Activated gamma-delta T cell (primary cell): ENCODE results near the gene STAP1.

Experiments
- DNase-seq: peaks from one replicate; lab custom pipeline; 2025; lab: John Stamatoyannopoulos, UW

The STAP1 gene

GRCh38 chr4:67555447-67555846 is 3.1 kb upstream of the STAP1 start:
- no peak for DNase-seq

GRCh38 chr4:67556436-67556835 is 2.1 kb upstream of the STAP1 start:
- DNase-seq = no peak

- DNase-seq = no peak
Measured at GRCh38 chr4:67565284-67565683, 6.8 kb downstream of the STAP1 start.

- DNase-seq = no peak
Measured at GRCh38 chr4:67566335-67566734, 7.8 kb downstream of the STAP1 start.

GRCh38 chr4:67568820-67569219 is 10.3 kb downstream of the STAP1 start:
- no peak for DNase-seq

GRCh38 chr4:67570537-67570936 is 12.0 kb downstream of the STAP1 start:
- DNase-seq = no peak

GRCh38 chr4:67571975-67572374 is 13.4 kb downstream of the STAP1 start:
- DNase-seq = no peak

GRCh38 chr4:67573193-67573592 is 14.7 kb downstream of the STAP1 start:
- no peak for DNase-seq

GRCh38 chr4:67575232-67576058 is 16.9 kb downstream of the STAP1 start:
- DNase-seq = no peak

- DNase-seq = no peak
Measured at GRCh38 chr4:67576059-67576466, 17.5 kb downstream of the STAP1 start.

- DNase-seq = no peak
Measured at GRCh38 chr4:67576538-67576937, 18.0 kb downstream of the STAP1 start.

- no peak for DNase-seq
Measured at GRCh38 chr4:67580577-67580976, 22.1 kb downstream of the STAP1 start.

- no peak for DNase-seq
Measured at GRCh38 chr4:67581208-67581857, 22.8 kb downstream of the STAP1 start.

- DNase-seq = no peak
Measured at GRCh38 chr4:67581913-67582312, 23.4 kb downstream of the STAP1 start.

- DNase-seq = no peak
Measured at GRCh38 chr4:67584496-67584895, 26.0 kb downstream of the STAP1 start.

GRCh38 chr4:67587156-67587555 is 28.6 kb downstream of the STAP1 start:
- no peak for DNase-seq

- DNase-seq = no peak
Measured at GRCh38 chr4:67593741-67594175, 35.2 kb downstream of the STAP1 start.

- DNase-seq = no peak
Measured at GRCh38 chr4:67603310-67604028, 44.9 kb downstream of the STAP1 start.

GRCh38 chr4:67604029-67604381 is 45.5 kb downstream of the STAP1 start:
- no peak for DNase-seq

GRCh38 chr4:67604749-67605148 is 46.2 kb downstream of the STAP1 start:
- no peak for DNase-seq

GRCh38 chr4:67608027-67608426 is 49.5 kb downstream of the STAP1 start:
- DNase-seq = no peak

- DNase-seq = no peak
Measured at GRCh38 chr4:67614186-67614585, 55.7 kb downstream of the STAP1 start.

GRCh38 chr4:67615119-67615518 is 56.6 kb downstream of the STAP1 start:
- DNase-seq = no peak
